Endodermal cell (in vitro differentiated cells): ENCODE data around the gene SIM1. TPM values are rescaled to one million over a fixed set of nuclear protein-coding genes. Genes with fewer than 3 reads are reported as not detected.

Experiments
- DNase-seq: peaks from one replicate; pipeline ENCODE4 v3.0.0-alpha.2; 2017
- H3K27ac ChIP-seq: 2 replicates; pipeline ENCODE4 v1.5.1; 2013; ENCODE audit warnings: mild to moderate bottlenecking, low read depth, low read length, moderate library complexity
- H3K27me3 ChIP-seq: 2 replicates; pipeline ENCODE4 v1.6.1; 2013; ENCODE audit warnings: mild to moderate bottlenecking, low read length, moderate library complexity; ENCODE audit not compliant: insufficient read depth, control insufficient read depth, poor library complexity, severe bottlenecking
- H3K36me3 ChIP-seq: 2 replicates; pipeline ENCODE4 v1.7.0; 2013; ENCODE audit warnings: mild to moderate bottlenecking, low read length, moderate library complexity; ENCODE audit not compliant: control insufficient read depth, insufficient read depth
- H3K4me1 ChIP-seq: one replicate; pipeline ENCODE4 v1.7.0; 2013; ENCODE audit warnings: low read length; ENCODE audit not compliant: control insufficient read depth, insufficient read depth
- H3K4me3 ChIP-seq: 2 replicates; pipeline ENCODE4 v1.5.1; 2013; ENCODE audit warnings: mild to moderate bottlenecking, low read length, moderate library complexity
- H3K9ac ChIP-seq: 2 replicates; pipeline ENCODE4 v1.6.1; 2013; ENCODE audit warnings: mild to moderate bottlenecking, low read length, moderate library complexity; ENCODE audit not compliant: poor library complexity, severe bottlenecking; ENCODE audit errors: extremely low read depth
- H3K9me3 ChIP-seq: 2 replicates; pipeline ENCODE4 v1.6.1; 2013; ENCODE audit warnings: mild to moderate bottlenecking, low read length, moderate library complexity; ENCODE audit not compliant: control insufficient read depth
- H3K27ac Mint-ChIP-seq: 2 replicates; pipeline ENCODE4 v1.8.0; 2020; ENCODE audit warnings: mixed read lengths
- H3K27me3 Mint-ChIP-seq: 2 replicates; pipeline ENCODE4 v1.8.0; 2021; ENCODE audit warnings: mild to moderate bottlenecking, mixed read lengths; ENCODE audit not compliant: insufficient read depth
- H3K36me3 Mint-ChIP-seq: 2 replicates; pipeline ENCODE4 v1.8.0; 2020; ENCODE audit warnings: low read depth, mixed read lengths
- H3K4me1 Mint-ChIP-seq: 2 replicates; pipeline ENCODE4 v1.8.0; 2020; ENCODE audit warnings: mixed read lengths
- H3K4me3 Mint-ChIP-seq: 2 replicates; pipeline ENCODE4 v1.8.0; 2020; ENCODE audit warnings: mild to moderate bottlenecking, moderate library complexity, mixed read lengths
- H3K9me3 Mint-ChIP-seq: 2 replicates; pipeline ENCODE4 v1.8.0; 2020; ENCODE audit warnings: mild to moderate bottlenecking, mixed read lengths
- CTCF ChIP-seq: fragments of 200-600 bp; sonication (generic); conservative IDR thresholded peaks from 2 replicates; pipeline ENCODE4 v1.5.0; 2021; ENCODE audit warnings: antibody characterized with exemption, mild to moderate bottlenecking
- WGBS, 2 experiments: methylation state at CpG; one replicate each; pipeline versions ENCODE4 v1.1.5 to v1.1.7; 2013; ENCODE audit warnings: missing lambda C conversion rate in 2 of 2, mixed read lengths in 1 of 2; ENCODE audit not compliant: insufficient coverage in 1 of 2, insufficient read length in 1 of 2; 5-methylcytosine and 5-hydroxymethylcytosine counted together
- total RNA-seq, 2 donors: library from RNA; stranded (reverse); fragmentation: NEBNext Ultra II Directional in 1 of 2; extraction: Animal tissue kit (Norgen Biotek cat#: 25700) in 1 of 2; gene quantifications; 2 replicates in 1 of 2; 3 replicates in 1 of 2; pipeline ENCODE4 v1.2.1, GENCODE V29; 2021

The SIM1 gene
- total RNA-seq, 2 donors from 2014 or later = 0.07 to 0.31 TPM

DNA sequence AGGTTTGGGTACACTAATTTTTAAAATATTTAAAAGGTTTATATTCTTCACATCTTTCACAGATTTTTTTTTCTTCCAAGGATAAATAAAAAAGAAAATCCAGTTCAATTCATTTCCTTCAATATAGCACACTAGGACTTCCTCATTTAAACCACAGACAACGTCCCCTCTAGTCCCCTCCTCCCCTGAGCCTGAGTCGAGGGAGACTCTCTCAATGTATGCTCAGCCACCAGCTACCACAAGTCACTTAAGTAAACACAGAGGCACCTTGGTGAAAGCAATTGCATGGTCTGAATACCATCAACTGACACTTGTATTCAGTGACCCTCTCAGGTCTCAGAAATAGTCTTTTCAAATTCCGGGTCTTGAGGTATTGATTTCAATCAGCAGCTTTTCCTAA is 88.6 kb downstream of the SIM1 start:
- Histone ChIP-seq H3K36me3 (no peaks in the 10 kb centered on the region), H3K27ac (no peak overlapping the region), H3K9me3 (no peaks in the 10 kb centered on the region), H3K27me3 (no peaks in the 10 kb centered on the region), H3K4me3 (no peak overlapping the region), H3K9ac (no peak overlapping the region), H3K4me1 (peaks cover 13% of the 10 kb centered on the region)
- peak; percentile 59 for DNase-seq
- Mint-ChIP-seq H3K36me3 (no peaks in the 10 kb centered on the region), H3K4me1 (peaks cover 23% of the 10 kb centered on the region), H3K27ac (no peak overlapping the region), H3K9me3 (no peaks in the 10 kb centered on the region), H3K27me3 (no peaks in the 10 kb centered on the region), H3K4me3 (no peak overlapping the region)
- TF ChIP-seq CTCF = no peak
- WGBS, 2 experiments = 40 to 82% methylated on average over 1 to 3 of the region's 3 CpGs

- H3K4me1 ChIP-seq = peaks cover 13% of the 10 kb centered on the region
- no peak for TF ChIP-seq CTCF
- H3K27me3 ChIP-seq = no peaks in the 10 kb centered on the region
- H3K27me3 Mint-ChIP-seq = no peaks in the 10 kb centered on the region
- peak overlapping the region; percentile 26 for H3K27ac ChIP-seq
- H3K9me3 ChIP-seq = no peaks in the 10 kb centered on the region
- H3K36me3 Mint-ChIP-seq = no peaks in the 10 kb centered on the region
- H3K36me3 ChIP-seq = no peaks in the 10 kb centered on the region
- 72 to 80% methylated on average over 6 to 11 of the region's 11 CpGs for WGBS, 2 experiments
- H3K9me3 Mint-ChIP-seq = no peaks in the 10 kb centered on the region
- no peak overlapping the region for H3K4me3 ChIP-seq
- no peak for DNase-seq
- H3K27ac Mint-ChIP-seq = no peak overlapping the region
- peaks cover 23% of the 10 kb centered on the region for H3K4me1 Mint-ChIP-seq
- H3K9ac ChIP-seq = no peak overlapping the region
- H3K4me3 Mint-ChIP-seq = no peak overlapping the region
Measured at GRCh38 chr6:100372326-100373091, 92.2 kb downstream of the SIM1 start.

GRCh38 chr6:100371591-100371990 is 93.1 kb downstream of the SIM1 start:
- Histone ChIP-seq H3K9ac (no peak overlapping the region), H3K27ac (no peak overlapping the region), H3K4me1 (peaks cover 13% of the 10 kb centered on the region), H3K9me3 (no peaks in the 10 kb centered on the region), H3K27me3 (no peaks in the 10 kb centered on the region), H3K4me3 (no peak overlapping the region), H3K36me3 (no peaks in the 10 kb centered on the region)
- Mint-ChIP-seq H3K9me3 (no peaks in the 10 kb centered on the region), H3K27ac (no peak overlapping the region), H3K4me1 (peaks cover 23% of the 10 kb centered on the region), H3K36me3 (no peaks in the 10 kb centered on the region), H3K4me3 (no peak overlapping the region), H3K27me3 (no peaks in the 10 kb centered on the region)
- no peak for DNase-seq
- 94% methylated on average over 3 of the region's 4 CpGs; no CpG with 5 or more reads in 1 of the 2 experiments for WGBS, 2 experiments
- no peak for TF ChIP-seq CTCF
